Spinal cord (tissue), 10 donors: Measurements from ENCODE around the gene HTR4. TPM values are rescaled to one million over a fixed set of nuclear protein-coding genes. Genes with fewer than 3 reads are reported as not detected.

Source experiments
- DNase-seq, 6 donors: peaks; one replicate each; pipeline versions ENCODE4 v3.0.0 to v3.0.0-alpha.2; 2013 to 2015; ENCODE audit warnings: low spot score in 6 of 6, low read depth in 4 of 6
- H3K27ac ChIP-seq: one replicate; pipeline ENCODE4 v1.5.1; 2013; ENCODE audit warnings: low read depth, low read length, control low read depth
- H3K27me3 ChIP-seq: one replicate; pipeline ENCODE4 v1.6.1; 2013; ENCODE audit warnings: low read length; ENCODE audit not compliant: control insufficient read depth, insufficient read depth
- H3K36me3 ChIP-seq: one replicate; pipeline ENCODE4 v1.6.1; 2013; ENCODE audit warnings: low read length; ENCODE audit not compliant: control insufficient read depth, insufficient read depth
- H3K4me1 ChIP-seq: one replicate; pipeline ENCODE4 v1.6.1; 2013; ENCODE audit warnings: low read length; ENCODE audit not compliant: control insufficient read depth, insufficient read depth
- H3K4me3 ChIP-seq: one replicate; pipeline ENCODE4 v1.5.1; 2013; ENCODE audit warnings: low read depth, low read length, control low read depth
- H3K9me3 ChIP-seq: one replicate; pipeline ENCODE4 v1.6.1; 2013; ENCODE audit warnings: low read length; ENCODE audit not compliant: control insufficient read depth, insufficient read depth
- WGBS: methylation state at CpG from one replicate; pipeline ENCODE4 v1.1.5; 2013; ENCODE audit warnings: missing lambda C conversion rate; ENCODE audit not compliant: insufficient coverage; 5-methylcytosine and 5-hydroxymethylcytosine counted together
- polyA plus RNA-seq, 2 donors: library from polyadenylated mRNA; unstranded; fragments of 120-200 nt; gene quantifications; one replicate each; pipeline ENCODE4 v1.2.1, GENCODE V29; 2013; ENCODE audit not compliant: insufficient read length in 2 of 2
- total RNA-seq, 2 donors: library from RNA; depleted of rRNA in 1 of 2; stranded (reverse); fragments of 120-200 nt in 1 of 2; fragments of >200 nt in 1 of 2; gene quantifications; one replicate each; pipeline versions ENCODE4 v1.2.3 to v1.2.4, GENCODE V29; 2013 to 2014
- donor health status: healthy.

Gene HTR4
- total and polyA plus RNA-seq, 4 donors: 0.94 to 6.6 (median 1.6) TPM

GRCh38 chr5:148639081-148639480, 15.2 kb downstream of the HTR4 start:
- H3K27me3 ChIP-seq: no peaks in the 10 kb centered on the region
- 84% methylated on average over 2 of the region's 2 CpGs for WGBS
- no peak overlapping the region for H3K27ac ChIP-seq
- H3K36me3 ChIP-seq: no peaks in the 10 kb centered on the region
- no peaks in the 10 kb centered on the region for H3K4me1 ChIP-seq
- no peak for DNase-seq
- no peaks in the 10 kb centered on the region for H3K9me3 ChIP-seq
- H3K4me3 ChIP-seq: no peak overlapping the region

GRCh38 chr5:148636353-148636752, 18.0 kb downstream of the HTR4 start:
- WGBS: 80% methylated on average over 1 of the region's 3 CpGs
- no peaks in the 10 kb centered on the region for H3K9me3 ChIP-seq
- H3K4me1 ChIP-seq: no peaks in the 10 kb centered on the region
- H3K27me3 ChIP-seq: no peaks in the 10 kb centered on the region
- no peaks in the 10 kb centered on the region for H3K36me3 ChIP-seq
- no peak for DNase-seq
- H3K4me3 ChIP-seq: no peak overlapping the region
- H3K27ac ChIP-seq: no peak overlapping the region

- no CpG with 5 or more reads among the region's 1 CpG for WGBS
- Histone ChIP-seq H3K27ac (no peak overlapping the region), H3K4me3 (no peak overlapping the region), H3K36me3 (no peaks in the 10 kb centered on the region), H3K27me3 (no peaks in the 10 kb centered on the region), H3K4me1 (no peaks in the 10 kb centered on the region), H3K9me3 (no peaks in the 10 kb centered on the region)
- no peak for DNase-seq
These were observed 18.8 kb downstream of the HTR4 start for GRCh38 chr5:148635321-148636083.

- Histone ChIP-seq H3K36me3 (no peaks in the 10 kb centered on the region), H3K4me3 (no peak overlapping the region), H3K4me1 (no peaks in the 10 kb centered on the region), H3K27me3 (no peaks in the 10 kb centered on the region), H3K9me3 (no peaks in the 10 kb centered on the region), H3K27ac (no peak overlapping the region)
- no peak for DNase-seq
- no CpG with 5 or more reads among the region's 1 CpG for WGBS
These were observed 21.3 kb downstream of the HTR4 start for GRCh38 chr5:148633067-148633377.

GRCh38 chr5:148632255-148633066, 21.9 kb downstream of the HTR4 start:
- peak in 1 of 6 donors; percentile 53 for DNase-seq

GRCh38 chr5:148626986-148627385, 27.3 kb downstream of the HTR4 start:
- H3K27ac ChIP-seq: no peak overlapping the region
- H3K27me3 ChIP-seq: no peaks in the 10 kb centered on the region
- no peak for DNase-seq
- H3K36me3 ChIP-seq: no peaks in the 10 kb centered on the region
- H3K4me1 ChIP-seq: no peaks in the 10 kb centered on the region
- H3K9me3 ChIP-seq: no peaks in the 10 kb centered on the region
- no peak overlapping the region for H3K4me3 ChIP-seq
- WGBS: 55% methylated on average over 2 of the region's 5 CpGs

More at GRCh38 chr5:148632255-148633066, 21.9 kb downstream of the HTR4 start:
- no peak overlapping the region for H3K4me3 ChIP-seq
- H3K27me3 ChIP-seq: no peaks in the 10 kb centered on the region
- H3K4me1 ChIP-seq: no peaks in the 10 kb centered on the region
- H3K36me3 ChIP-seq: no peaks in the 10 kb centered on the region
- no peaks in the 10 kb centered on the region for H3K9me3 ChIP-seq
- no peak overlapping the region for H3K27ac ChIP-seq
- 65% methylated on average over 2 of the region's 8 CpGs for WGBS

- no peaks in the 10 kb centered on the region for H3K36me3 ChIP-seq
- no peaks in the 10 kb centered on the region for H3K9me3 ChIP-seq
- no peaks in the 10 kb centered on the region for H3K4me1 ChIP-seq
- no peak overlapping the region for H3K4me3 ChIP-seq
- WGBS: no CpG with 5 or more reads among the region's 3 CpGs
- H3K27me3 ChIP-seq: no peaks in the 10 kb centered on the region
- no peak overlapping the region for H3K27ac ChIP-seq
- no peak for DNase-seq
These were observed 28.2 kb downstream of the HTR4 start for GRCh38 chr5:148626081-148626613.

- no peak overlapping the region for H3K27ac ChIP-seq
- H3K36me3 ChIP-seq: no peaks in the 10 kb centered on the region
- 82% methylated on average over 2 of the region's 2 CpGs for WGBS
- no peaks in the 10 kb centered on the region for H3K27me3 ChIP-seq
- DNase-seq: no peak
- no peaks in the 10 kb centered on the region for H3K4me1 ChIP-seq
- no peak overlapping the region for H3K4me3 ChIP-seq
- H3K9me3 ChIP-seq: no peaks in the 10 kb centered on the region
These were observed 29.1 kb downstream of the HTR4 start for GRCh38 chr5:148625250-148625649.

GRCh38 chr5:148623741-148624140, 30.6 kb downstream of the HTR4 start:
- DNase-seq: no peak
- Histone ChIP-seq H3K27ac (no peak overlapping the region), H3K27me3 (no peaks in the 10 kb centered on the region), H3K9me3 (no peaks in the 10 kb centered on the region), H3K4me3 (no peak overlapping the region), H3K36me3 (no peaks in the 10 kb centered on the region), H3K4me1 (no peaks in the 10 kb centered on the region)
- WGBS: 85% methylated on average over 4 of the region's 7 CpGs
